T47D (cell line): ENCODE measurements around the gene HBD.

Experiments
- DNase-seq, 2 experiments: peaks; one replicate each; pipeline versions ENCODE4 v3.0.0 to v3.0.0-alpha.2; 2011 to 2012; ENCODE audit warnings: low read depth in 1 of 2, low spot score in 1 of 2
- JUND ChIP-seq: IDR thresholded peaks from 2 replicates; pipeline ENCODE4 v1.6.1; 2012; ENCODE audit warnings: low read depth
- in situ Hi-C: cut with HindIII; loops from 2 replicates; pipeline ENCODE4 v1.10.0; 2016; ENCODE audit warnings: low sequenced_read_pairs, low pct_unique_long_range_greater_than_20kb

The HBD gene

DNA sequence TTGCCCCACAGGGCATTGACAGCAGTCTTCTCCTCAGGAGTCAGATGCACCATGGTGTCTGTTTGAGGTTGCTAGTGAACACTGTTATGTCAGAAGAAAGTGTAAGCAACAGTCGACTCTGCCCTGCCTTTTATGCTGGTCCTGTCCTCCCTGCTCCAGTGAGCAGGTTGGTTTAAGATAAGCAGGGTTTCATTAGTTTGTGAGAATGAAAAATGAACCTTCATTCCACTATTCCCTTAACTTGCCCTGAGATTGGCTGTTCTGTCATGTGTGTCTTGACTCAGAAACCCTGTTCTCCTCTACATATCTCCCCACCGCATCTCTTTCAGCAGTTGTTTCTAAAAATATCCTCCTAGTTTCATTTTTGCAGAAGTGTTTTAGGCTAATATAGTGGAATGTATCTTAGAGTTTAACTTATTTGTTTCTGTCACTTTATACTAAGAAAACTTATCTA lies at the start of gene HBD:
Gene HBD (minus strand): TSS at position 103 of the 454 bp plus-strand sequence. CDS start 50 bp downstream, at position 53.
- no peak for DNase-seq
- in situ Hi-C loops, result no loop called here
- no peak for TF ChIP-seq JUND

DNA sequence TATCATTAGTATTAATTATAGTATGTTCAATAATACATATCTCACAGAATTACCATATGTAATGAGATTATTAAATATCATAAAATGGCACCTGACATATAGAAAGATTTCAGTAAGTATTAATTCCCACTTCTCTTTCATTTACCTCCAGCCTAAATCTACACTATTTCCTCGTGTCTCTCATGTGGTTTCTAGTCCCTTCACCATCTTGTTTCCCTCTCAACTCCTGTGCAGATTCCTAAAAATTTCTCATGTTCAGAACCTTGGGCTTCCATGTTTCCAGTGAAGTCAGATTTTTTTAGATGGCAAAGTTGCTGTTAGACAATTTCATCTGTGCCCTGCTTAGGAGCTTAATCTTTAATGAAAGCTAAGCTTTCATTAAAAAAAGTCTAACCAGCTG lies 49.6 kb upstream of the HBD start:
- no peak for TF ChIP-seq JUND
- in situ Hi-C loops, result no loop called here
- no peak for DNase-seq

DNA sequence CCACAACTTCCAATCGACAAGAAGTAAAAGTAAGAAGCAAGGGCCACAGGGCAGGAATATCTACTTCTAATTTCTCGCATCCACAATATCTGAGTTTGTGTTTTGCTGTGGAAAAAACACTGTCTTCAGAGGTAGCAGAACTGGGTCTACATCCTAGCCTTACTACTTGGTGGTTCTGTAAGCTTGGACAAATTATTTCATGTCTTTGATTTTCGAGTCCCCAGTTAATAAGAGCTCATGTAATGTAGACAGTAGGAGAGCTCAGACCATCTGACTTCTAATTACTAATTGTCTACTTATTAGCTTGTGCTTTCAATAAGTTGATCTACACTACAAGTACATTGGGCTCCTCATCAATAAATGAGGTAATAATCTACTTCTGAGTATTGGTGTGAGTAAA lies 48.8 kb upstream of the HBD start:
- in situ Hi-C loops, result no loop called here
- no peak for TF ChIP-seq JUND
- no peak for DNase-seq

DNA sequence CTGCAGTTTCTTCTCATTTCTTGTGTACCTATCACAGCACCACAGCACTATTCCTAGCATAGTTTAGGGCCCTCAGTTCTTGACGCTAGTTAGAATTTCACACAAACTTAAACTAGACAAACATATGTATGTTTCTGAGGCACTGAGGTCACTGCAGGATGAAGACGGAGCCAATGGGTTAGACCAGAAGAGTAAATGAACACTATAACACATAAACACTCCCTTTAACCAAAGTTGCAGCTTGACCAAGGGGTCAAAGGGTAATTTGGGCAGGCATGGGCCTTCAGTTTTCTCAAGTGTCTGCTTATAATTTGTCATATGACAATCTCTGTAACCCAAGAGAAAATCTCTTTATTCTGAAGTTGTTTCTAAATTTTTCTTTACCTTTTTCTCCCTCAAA lies 48.3 kb upstream of the HBD start:
- in situ Hi-C loops, result no loop called here
- no peak for TF ChIP-seq JUND
- no peak for DNase-seq

DNA sequence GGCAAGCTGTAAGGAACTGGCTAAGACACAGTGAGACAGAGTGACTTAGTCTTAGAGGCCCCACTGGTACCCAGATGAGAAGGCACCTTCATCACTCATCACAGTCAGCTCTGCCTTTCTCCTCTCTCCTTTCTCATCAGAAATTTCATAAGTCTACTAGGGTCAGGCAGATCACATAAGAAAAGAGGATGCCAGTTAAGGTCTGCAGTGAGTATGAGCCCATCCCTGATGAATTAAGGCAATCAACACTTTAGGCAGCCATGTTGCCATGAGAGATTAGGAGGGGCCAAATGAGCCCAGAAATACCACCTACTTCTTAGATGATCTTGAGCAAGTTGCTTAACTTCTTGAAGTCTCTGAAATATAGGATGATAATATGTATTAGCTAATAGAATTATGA lies 47.3 kb upstream of the HBD start:
- in situ Hi-C loops, result no loop called here
- no peak for TF ChIP-seq JUND
- DNase-seq, result no peak

DNA sequence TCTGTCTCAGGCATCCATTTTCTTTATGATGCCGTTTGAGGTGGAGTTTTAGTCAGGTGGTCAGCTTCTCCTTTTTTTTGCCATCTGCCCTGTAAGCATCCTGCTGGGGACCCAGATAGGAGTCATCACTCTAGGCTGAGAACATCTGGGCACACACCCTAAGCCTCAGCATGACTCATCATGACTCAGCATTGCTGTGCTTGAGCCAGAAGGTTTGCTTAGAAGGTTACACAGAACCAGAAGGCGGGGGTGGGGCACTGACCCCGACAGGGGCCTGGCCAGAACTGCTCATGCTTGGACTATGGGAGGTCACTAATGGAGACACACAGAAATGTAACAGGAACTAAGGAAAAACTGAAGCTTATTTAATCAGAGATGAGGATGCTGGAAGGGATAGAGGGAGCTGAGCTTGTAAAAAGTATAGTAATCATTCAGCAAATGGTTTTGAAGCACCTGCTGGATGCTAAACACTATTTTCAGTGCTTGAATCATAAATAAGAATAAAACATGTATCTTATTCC lies 46.4 kb upstream of the HBD start:
- no peak for TF ChIP-seq JUND
- in situ Hi-C loops, result no loop called here
- DNase-seq, result peak in 1 of 2 experiments; percentile 3

DNA sequence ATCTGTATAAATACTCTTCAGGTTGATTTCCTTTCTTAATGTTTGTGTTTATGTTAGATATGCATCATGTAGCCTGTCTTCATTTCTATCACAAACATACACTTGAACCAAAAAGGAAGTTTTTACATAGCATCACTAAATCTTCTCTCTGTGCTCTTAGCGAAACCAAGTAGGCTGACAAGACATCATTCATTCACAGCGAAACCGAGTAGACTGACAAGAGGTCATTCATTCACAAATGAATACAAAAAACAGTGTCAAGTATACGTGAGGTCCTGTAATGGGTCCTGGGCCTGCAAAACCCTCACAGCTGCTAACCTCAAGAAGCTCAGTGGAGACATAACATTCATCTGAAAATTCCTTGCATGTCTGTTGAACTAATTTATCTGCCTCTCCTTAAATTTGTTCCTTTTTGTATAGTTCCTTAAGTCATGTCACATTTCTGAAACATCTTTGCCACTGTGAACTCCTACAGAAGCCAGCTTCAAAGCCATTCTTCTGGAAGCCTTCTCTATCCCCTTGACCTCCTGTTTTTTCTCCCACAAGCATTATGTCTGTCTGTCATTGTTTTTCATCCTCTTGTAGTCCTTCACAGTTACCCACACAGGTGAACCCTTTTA lies 45.3 kb upstream of the HBD start:
- in situ Hi-C loops, result no loop called here
- TF ChIP-seq JUND, result no peak
- DNase-seq, result no peak

DNA sequence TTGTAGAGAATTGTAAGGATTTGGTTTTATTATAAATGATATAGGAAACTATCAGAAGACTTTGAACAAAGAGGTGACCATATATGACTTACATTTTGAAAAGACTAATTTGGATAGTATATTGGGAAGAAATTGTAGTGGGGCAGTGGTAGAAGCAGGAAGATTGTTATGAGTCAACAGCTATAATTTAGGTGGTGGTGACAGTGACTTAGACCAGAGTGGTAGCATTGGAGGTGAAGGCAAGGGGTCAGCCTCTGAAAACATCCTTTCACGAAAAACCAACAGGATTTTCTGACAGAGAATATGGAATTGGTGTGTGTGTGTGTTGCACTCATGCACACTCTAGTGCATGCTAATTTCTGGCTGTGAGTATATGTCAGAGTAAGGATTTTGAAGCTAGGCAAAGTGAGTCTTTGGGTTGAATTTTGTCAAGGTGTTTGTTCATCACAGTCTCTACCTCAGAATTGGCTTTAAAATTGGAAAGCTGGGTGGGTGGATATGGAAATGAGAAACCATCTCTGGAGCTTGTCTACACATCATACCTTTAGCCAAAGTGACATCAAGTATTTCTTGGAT lies 43.6 kb upstream of the HBD start:
- in situ Hi-C loops, result no loop called here
- no peak for DNase-seq
- no peak for TF ChIP-seq JUND

DNA sequence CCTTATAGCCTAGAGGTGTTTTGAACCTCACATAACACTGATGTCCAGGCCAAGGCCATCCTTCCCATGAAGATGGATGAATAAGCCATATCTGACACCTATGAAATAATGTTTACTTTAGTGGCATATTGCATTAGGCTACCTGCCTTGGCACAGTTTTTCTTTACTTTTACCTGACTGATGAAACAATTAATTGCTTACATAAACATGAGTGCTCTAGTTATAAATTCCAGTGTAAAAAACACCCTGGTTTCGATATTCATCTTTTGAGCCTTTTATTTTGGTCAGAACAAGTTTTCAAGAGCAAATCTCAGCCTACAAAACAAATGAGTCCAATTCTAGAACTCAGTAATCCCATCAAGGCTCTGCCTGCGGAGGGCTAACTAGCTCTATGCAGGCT lies 42.4 kb upstream of the HBD start:
- TF ChIP-seq JUND, result no peak
- in situ Hi-C loops, result no loop called here
- DNase-seq, result no peak

DNA sequence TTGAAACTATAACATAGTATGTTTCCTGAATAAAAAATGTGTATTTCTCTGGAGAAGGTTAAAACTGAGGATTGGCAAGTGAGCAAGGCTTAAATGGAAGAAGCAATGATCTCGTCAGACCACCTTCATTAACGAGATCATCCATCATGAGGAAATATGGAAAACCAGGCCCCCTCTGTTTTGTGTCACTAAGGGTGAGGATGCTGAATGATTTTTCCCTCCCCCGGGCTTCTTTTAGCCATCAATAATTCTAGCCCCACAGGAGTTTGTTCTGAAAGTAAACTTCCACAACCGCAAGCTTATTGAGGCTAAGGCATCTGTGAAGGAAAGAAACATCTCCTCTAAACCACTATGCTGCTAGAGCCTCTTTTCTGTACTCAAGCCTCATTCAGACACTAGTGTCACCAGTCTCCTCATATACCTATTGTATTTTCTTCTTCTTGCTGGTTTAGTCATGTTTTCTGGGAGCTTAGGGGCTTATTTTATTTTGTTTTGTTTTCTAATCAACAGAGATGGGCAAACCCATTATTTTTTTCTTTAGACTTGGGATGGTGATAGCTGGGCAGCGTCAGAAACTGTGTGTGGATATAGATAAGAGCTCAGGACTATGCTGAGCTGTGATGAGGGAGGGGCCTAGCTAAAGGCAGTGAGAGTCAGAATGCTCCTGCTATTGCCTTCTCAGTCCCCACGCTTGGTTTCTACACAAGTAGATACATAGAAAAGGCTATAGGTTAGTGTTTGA lies 41.3 kb upstream of the HBD start:
- DNase-seq, result no peak
- TF ChIP-seq JUND, result no peak
- in situ Hi-C loops, result no loop called here

DNA sequence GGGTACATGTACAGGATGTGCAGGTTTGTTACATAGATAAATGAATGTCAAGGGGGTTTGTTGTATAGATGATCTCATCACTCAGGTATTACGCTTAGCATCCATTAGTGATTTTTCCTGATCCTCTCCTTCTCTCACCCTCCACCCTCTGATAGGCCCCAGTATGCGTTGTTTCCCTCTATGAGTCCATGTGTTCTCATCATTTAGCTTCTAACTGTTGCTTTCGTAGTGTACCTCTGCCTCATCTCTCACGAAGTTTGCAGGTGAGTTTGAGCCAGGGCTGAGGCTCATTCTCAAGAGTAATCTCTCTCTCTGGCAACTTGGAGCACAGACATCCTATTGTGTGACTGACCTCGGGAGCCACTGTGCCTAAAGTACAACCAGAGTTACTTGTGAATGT lies 40.1 kb upstream of the HBD start:
- DNase-seq, result no peak
- in situ Hi-C loops, result no loop called here
- no peak for TF ChIP-seq JUND

DNA sequence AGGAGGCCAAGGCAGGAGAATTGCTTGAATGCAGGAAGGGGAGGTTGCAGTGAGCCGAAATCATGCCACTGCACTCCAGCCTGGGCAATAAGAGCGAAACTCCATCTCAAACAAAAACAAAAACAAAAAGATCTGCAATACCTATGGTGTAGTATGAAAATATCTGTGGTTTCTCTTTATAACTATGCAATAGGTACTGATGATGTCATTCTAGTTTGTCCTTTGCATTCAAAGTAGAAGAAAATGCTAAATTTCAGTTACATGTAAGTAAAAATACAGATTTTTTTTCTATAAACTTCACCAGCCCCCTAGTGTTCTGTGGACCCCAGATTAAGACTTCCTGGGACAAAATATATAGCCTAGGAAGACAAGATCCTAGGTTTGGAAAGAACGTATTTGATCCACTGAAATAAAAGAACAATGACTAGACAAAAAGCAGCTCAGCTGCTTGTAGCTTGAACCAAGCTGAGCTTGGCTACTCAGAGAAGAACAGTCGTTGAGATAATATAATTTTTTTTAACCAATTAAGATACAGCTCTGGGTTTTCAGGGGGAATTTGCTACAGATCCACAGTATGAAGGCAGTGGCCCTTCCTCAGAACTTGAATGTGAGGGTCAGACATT lies 38.2 kb upstream of the HBD start:
- no peak for DNase-seq
- TF ChIP-seq JUND, result no peak
- in situ Hi-C loops, result no loop called here

DNA sequence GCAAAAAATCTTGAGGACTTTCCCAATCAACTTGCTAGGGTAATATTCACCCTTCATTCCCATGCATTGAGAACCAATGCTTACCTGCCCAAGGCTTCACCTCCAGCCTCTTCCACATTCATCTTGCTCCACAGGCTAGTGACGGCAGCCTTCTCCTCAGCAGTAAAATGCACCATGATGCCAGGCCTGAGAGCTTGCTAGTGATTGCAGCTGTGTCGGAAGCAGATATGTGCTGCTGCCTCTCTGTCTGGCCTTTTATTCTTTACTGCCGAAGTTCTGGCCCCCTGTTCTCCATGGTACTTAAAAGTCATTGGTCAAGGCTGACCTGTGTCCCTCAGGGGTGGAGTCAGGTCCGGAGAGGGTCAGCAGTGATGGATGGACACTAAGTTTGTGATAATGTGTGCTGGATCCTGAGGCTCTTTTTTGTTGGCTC lies 35.4 kb upstream of the HBD start, which contains the start of gene HBE1:
Gene HBE1 (minus strand): TSS at position 231 of the 433 bp plus-strand sequence. CDS start 55 bp downstream, at position 176.
- TF ChIP-seq JUND, result no peak
- in situ Hi-C loops, result no loop called here
- DNase-seq, result no peak
